ENCODE data around the gene TTC6. TPM values are rescaled to one million over a fixed set of nuclear protein-coding genes. Genes with fewer than 3 reads are reported as not detected.

The TTC6 gene
- total RNA-seq, 2 experiments from 2014 or later: not detected

DNA sequence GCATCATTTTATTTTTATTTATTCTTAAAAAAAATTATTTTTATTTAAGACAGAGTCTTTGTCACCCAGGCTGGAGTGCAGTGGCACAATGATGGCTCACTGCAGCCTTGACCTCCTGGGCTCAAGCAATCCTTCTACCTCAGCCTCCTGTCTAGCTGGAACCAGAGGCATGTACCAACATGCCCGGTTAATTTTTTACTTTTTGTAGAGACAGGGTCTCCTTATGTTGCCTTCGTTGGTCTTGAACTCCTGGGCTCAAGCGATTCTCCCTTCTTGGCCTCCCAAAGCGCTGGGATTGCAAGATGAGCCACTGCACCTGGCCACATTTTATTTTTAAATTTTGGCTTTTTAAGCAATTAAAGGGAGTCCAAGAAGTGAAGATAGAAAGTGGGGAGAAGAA is 21.4 kb downstream of the TTC6 start:
- CTCF ChIA-PET: no interaction called here
- no peak overlapping the region for H3K27ac Mint-ChIP-seq
- peaks cover 6% of the 10 kb centered on the region for H3K9me3 Mint-ChIP-seq (ENCODE audit: low read depth)
- DNase-seq: no peak
- no peaks in the 10 kb centered on the region for H3K27me3 Mint-ChIP-seq
- no peaks in the 10 kb centered on the region for H3K36me3 Mint-ChIP-seq
- no peak overlapping the region for H3K4me3 Mint-ChIP-seq
- no peaks in the 10 kb centered on the region for H3K4me1 Mint-ChIP-seq
- no peak for ATAC-seq

DNA sequence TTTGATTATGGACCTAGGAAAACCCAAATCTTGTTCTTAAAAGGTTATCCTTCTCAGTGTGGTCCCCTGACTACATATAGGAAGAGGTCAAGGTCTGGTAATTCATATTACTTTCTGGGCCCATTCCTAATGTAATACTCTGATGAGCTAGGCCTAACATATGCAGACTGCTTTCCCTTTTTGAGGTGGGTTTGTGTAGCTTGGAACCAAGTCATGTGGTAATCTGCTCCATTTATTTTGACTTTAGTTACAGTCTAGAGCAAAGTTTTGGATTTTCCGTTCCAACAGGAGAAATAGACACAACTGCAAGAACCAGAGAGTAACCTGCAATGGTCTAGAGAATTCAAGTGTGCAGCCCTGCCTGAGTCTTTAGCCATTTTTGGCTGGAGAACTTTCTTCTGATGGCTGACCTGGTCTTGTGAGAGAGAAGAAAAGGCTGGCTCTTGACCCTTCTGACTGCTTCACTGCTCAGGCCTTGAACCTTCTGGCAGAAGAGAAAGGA is 22.5 kb downstream of the TTC6 start:
- CTCF ChIA-PET: no interaction called here
- DNase-seq (no peak), ATAC-seq (no peak)
- Mint-ChIP-seq H3K27ac (no peak overlapping the region), H3K4me3 (no peak overlapping the region), H3K36me3 (no peaks in the 10 kb centered on the region), H3K9me3 (ENCODE audit: low read depth) (peaks cover 4% of the 10 kb centered on the region), H3K27me3 (peaks cover 5% of the 10 kb centered on the region), H3K4me1 (no peaks in the 10 kb centered on the region)

- CTCF ChIA-PET: no interaction called here
- Mint-ChIP-seq H3K4me1 (no peaks in the 10 kb centered on the region), H3K27me3 (peaks cover 7% of the 10 kb centered on the region), H3K36me3 (no peaks in the 10 kb centered on the region), H3K4me3 (no peak overlapping the region), H3K27ac (no peak overlapping the region), H3K9me3 (ENCODE audit: low read depth) (peaks cover 4% of the 10 kb centered on the region)
- DNase-seq (no peak), ATAC-seq (no peak)
Measured at GRCh38 chr14:37618498-37619028, 23.1 kb downstream of the TTC6 start.

DNA sequence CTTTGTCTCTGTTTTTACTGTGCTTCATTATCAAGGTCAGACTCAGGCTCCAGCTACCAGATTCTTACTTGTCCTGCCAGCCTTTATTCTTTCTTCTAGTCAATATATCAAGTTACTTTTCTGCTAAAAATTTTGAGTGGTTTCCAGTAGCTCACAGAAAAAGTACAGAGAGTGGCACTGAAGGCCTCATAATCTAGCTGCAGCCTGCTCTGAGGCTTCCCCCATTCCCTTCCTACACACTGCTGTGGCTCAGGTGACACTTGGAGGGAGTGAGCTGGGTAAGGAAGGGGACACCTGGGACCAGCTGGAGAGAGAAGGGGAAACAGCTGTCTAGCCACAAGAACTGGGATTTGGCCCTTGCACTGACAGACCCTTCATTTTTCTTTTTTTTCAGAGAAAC is 25.4 kb downstream of the TTC6 start:
- no peak for ATAC-seq
- Mint-ChIP-seq H3K4me1 (no peaks in the 10 kb centered on the region), H3K27me3 (peaks cover 7% of the 10 kb centered on the region), H3K4me3 (no peak overlapping the region), H3K9me3 (ENCODE audit: low read depth) (peaks cover 7% of the 10 kb centered on the region), H3K36me3 (no peaks in the 10 kb centered on the region), H3K27ac (no peak overlapping the region)
- CTCF ChIA-PET: no interaction called here
- DNase-seq: no peak

GRCh38 chr14:37622231-37622923 is 26.9 kb downstream of the TTC6 start:
- CTCF ChIA-PET: no interaction called here
- H3K4me1 Mint-ChIP-seq: no peaks in the 10 kb centered on the region

DNA sequence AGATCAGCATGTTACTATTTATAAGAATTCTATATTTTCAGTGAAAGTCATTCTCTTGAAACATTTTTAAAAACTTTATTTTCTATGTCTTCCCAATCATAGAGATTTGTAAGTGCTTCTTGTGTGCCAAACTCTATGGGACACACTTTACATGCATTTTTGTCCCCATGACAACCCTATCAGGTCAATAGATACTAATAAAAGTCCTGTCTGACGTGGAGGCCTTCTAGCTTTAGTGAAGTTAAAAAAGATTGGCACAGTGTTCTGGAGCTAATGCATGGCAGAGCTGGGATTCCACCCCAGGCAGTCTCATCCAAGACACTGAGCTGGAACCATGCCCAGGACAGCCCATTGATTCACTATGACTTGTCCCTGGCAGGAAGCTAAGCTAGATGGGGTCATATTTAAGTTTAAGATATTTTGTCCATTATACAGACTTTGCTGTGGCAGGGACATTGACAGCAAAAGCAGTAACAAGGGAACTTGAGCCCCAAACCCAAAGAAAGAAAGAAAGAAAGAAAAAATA is 28.1 kb downstream of the TTC6 start:
- CTCF ChIA-PET: no interaction called here
- no peak overlapping the region for H3K27ac Mint-ChIP-seq

More at GRCh38 chr14:37622231-37622923, 26.9 kb downstream of the TTC6 start:
- no peak for DNase-seq
- Mint-ChIP-seq H3K27me3 (peaks cover 7% of the 10 kb centered on the region), H3K9me3 (ENCODE audit: low read depth) (peaks cover 3% of the 10 kb centered on the region), H3K36me3 (no peaks in the 10 kb centered on the region), H3K4me3 (no peak overlapping the region), H3K27ac (no peak overlapping the region)
- no peak for ATAC-seq

GRCh38 chr14:37623971-37624370 is 28.5 kb downstream of the TTC6 start:
- no peak for DNase-seq
- no peak overlapping the region for H3K4me3 Mint-ChIP-seq
- peaks cover 7% of the 10 kb centered on the region for H3K27me3 Mint-ChIP-seq
- H3K4me1 Mint-ChIP-seq: no peaks in the 10 kb centered on the region
- no peak overlapping the region for H3K27ac Mint-ChIP-seq
- CTCF ChIA-PET: no interaction called here
- H3K36me3 Mint-ChIP-seq: no peaks in the 10 kb centered on the region
- peaks cover 3% of the 10 kb centered on the region for H3K9me3 Mint-ChIP-seq (ENCODE audit: low read depth)
- no peak for ATAC-seq

More for the DNA sequence above, 28.1 kb downstream of the TTC6 start:
- no peaks in the 10 kb centered on the region for H3K4me1 Mint-ChIP-seq
- peaks cover 7% of the 10 kb centered on the region for H3K27me3 Mint-ChIP-seq
- no peaks in the 10 kb centered on the region for H3K36me3 Mint-ChIP-seq
- DNase-seq (no peak), ATAC-seq (no peak)
- H3K4me3 Mint-ChIP-seq: no peak overlapping the region
- H3K9me3 Mint-ChIP-seq (ENCODE audit: low read depth): peaks cover 3% of the 10 kb centered on the region

DNA sequence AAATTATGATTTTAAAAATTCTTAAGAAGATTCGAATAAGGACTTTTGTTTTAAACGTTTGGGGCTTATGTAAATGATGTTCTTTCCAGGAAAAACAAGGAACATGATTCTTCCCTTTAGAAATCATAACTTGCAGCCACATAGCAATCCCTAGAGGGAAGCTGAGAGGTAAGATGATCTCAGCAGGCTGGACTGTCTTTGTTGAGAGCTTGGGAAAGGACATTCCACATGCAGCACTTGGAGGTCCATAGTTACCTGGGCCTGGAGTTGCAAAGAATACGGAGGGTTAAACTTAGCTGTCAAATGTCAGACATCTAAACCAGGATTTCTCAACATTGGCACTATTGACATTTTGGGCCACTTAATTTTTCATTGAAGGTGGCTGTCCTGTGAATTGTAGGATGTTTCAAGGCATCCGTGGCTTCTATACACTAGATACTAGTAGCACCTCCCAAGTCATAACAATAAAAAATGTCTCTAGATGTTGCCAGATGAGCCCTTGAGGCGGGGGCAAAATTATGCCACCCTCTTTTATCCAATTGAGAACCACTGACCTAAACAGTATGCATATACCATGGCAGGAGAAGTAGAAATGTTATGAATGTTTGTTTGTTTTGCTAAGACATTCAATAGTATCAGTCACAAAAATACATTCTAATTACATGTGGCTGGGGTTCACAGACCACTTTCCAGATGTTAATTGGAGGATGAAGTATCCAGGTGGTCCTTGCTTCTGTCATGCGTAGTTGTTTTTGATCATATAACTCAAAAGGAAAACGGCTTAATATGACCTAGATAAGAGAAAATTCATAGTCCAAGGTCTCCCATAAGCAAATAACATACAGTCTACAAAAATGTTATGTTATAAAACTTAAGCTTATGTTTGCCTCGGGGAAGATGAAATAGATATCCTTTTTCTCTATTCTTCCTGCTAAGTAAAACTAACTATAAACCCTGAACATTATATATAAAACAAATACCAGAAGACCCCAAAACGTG is 30.5 kb downstream of the TTC6 start:
- Mint-ChIP-seq H3K36me3 (no peaks in the 10 kb centered on the region), H3K27ac (no peak overlapping the region), H3K4me1 (no peaks in the 10 kb centered on the region), H3K9me3 (ENCODE audit: low read depth) (peaks cover 6% of the 10 kb centered on the region), H3K4me3 (no peak overlapping the region), H3K27me3 (peaks cover 7% of the 10 kb centered on the region)
- DNase-seq (no peak), ATAC-seq (no peak)
- CTCF ChIA-PET: no interaction called here

DNA sequence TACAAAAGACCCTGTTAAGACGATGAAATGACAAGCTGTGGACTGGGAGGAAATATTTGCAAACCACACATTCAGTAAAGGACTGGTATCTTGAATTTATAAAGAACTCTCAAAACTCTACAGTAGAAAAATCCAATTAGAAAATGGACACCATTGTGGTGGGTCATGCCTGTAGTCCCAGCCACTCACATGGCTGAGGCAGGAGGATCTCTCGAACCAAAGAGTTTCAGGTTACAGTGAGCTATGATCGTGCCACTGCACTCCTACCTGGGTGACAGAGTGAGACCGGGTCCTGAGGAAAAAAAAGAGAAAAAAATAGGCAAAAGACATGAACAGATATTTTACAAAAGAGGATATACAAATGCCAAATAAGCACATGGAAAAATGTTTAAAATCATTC is 41.9 kb downstream of the TTC6 start:
- no peaks in the 10 kb centered on the region for H3K27me3 Mint-ChIP-seq
- H3K4me1 Mint-ChIP-seq: no peaks in the 10 kb centered on the region
- ATAC-seq: no peak
- no peak overlapping the region for H3K4me3 Mint-ChIP-seq
- no peaks in the 10 kb centered on the region for H3K36me3 Mint-ChIP-seq
- DNase-seq: no peak
- no peak overlapping the region for H3K27ac Mint-ChIP-seq
- CTCF ChIA-PET: no interaction called here
- H3K9me3 Mint-ChIP-seq (ENCODE audit: low read depth): peaks cover 10% of the 10 kb centered on the region

DNA sequence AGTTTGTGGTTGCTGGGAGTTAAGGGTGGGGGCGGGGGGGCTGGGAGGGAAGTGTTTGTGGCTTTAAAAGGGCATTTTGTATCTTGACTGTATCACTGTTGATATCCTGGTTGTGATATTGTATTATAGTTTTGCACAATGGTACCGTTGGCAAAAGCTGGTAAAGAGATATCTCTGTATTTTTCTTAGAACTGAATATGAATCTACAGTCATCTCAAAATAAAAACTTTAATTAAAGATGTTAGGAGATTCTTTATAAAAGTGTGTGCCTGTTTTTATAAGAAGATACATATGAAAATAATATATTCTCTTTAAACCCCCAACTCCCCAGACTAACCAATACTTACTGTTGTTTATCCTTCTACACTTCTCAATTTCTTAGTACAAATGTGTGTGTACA is 43.2 kb downstream of the TTC6 start:
- ATAC-seq (no peak), DNase-seq (no peak)
- CTCF ChIA-PET: no interaction called here
- H3K27ac Mint-ChIP-seq: no peak overlapping the region
- no peaks in the 10 kb centered on the region for H3K36me3 Mint-ChIP-seq
- no peak overlapping the region for H3K4me3 Mint-ChIP-seq
- no peaks in the 10 kb centered on the region for H3K4me1 Mint-ChIP-seq
- H3K27me3 Mint-ChIP-seq: no peaks in the 10 kb centered on the region
- H3K9me3 Mint-ChIP-seq (ENCODE audit: low read depth): peaks cover 10% of the 10 kb centered on the region

GRCh38 chr14:37641117-37641516 is 45.7 kb downstream of the TTC6 start:
- H3K36me3 Mint-ChIP-seq: no peaks in the 10 kb centered on the region
- H3K9me3 Mint-ChIP-seq (ENCODE audit: low read depth): peaks cover 5% of the 10 kb centered on the region
- DNase-seq: no peak
- no peak for ATAC-seq
- no peaks in the 10 kb centered on the region for H3K4me1 Mint-ChIP-seq
- no peaks in the 10 kb centered on the region for H3K27me3 Mint-ChIP-seq
- no peak overlapping the region for H3K4me3 Mint-ChIP-seq
- CTCF ChIA-PET: no interaction called here
- no peak overlapping the region for H3K27ac Mint-ChIP-seq

- CTCF ChIA-PET: no interaction called here
- Mint-ChIP-seq H3K4me3 (no peak overlapping the region), H3K27ac (no peak overlapping the region), H3K36me3 (no peaks in the 10 kb centered on the region), H3K4me1 (no peaks in the 10 kb centered on the region), H3K27me3 (no peaks in the 10 kb centered on the region), H3K9me3 (ENCODE audit: low read depth) (peaks cover 3% of the 10 kb centered on the region)
- ATAC-seq (no peak), DNase-seq (no peak)
Measured at GRCh38 chr14:37642125-37642524, 46.7 kb downstream of the TTC6 start.

DNA sequence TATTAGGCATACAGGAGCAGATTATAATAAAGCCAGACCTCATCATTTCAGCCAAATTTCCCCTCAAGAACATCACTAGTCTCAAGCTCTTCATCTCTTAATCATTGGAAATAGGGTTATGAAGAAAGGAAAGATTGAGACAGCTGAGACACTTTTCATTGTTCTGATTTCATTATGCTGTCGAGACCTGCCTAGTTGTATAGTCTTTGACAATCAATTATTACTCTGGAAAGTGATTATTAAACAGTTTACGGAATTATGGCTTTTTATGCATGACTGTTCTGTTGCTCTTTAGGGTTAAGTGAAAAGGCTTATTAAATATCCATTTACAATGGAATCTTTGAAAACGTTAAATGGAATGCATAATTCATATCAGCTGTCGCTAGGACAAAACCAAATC is 48.3 kb downstream of the TTC6 start:
- Mint-ChIP-seq H3K27ac (no peak overlapping the region), H3K9me3 (ENCODE audit: low read depth) (peaks cover 3% of the 10 kb centered on the region), H3K27me3 (no peaks in the 10 kb centered on the region), H3K36me3 (no peaks in the 10 kb centered on the region), H3K4me3 (no peak overlapping the region), H3K4me1 (no peaks in the 10 kb centered on the region)
- DNase-seq: no peak
- no peak for ATAC-seq
- CTCF ChIA-PET: no interaction called here
